ENCODE data around the gene TOR1AIP2.

TOR1AIP2 gene

GRCh38 chr1:179794146-179794545, 83.5 kb downstream of the TOR1AIP2 start:
- Histone ChIP-seq H3K36me3 (ENCODE audit: control insufficient read depth, insufficient read depth, low read length) (no peaks in the 10 kb centered on the region), H3K4me2 (ENCODE audit: low read length) (no peak overlapping the region), H3K4me1 (no peaks in the 10 kb centered on the region), H3K9ac (no peak overlapping the region), H3K27ac (no peak overlapping the region), H3K79me2 (no peaks in the 10 kb centered on the region), H3K27me3 (ENCODE audit: control insufficient read depth, insufficient read depth, low read length) (no peaks in the 10 kb centered on the region), H3K9me3 (ENCODE audit: control insufficient read depth, low read length) (no peaks in the 10 kb centered on the region), H2AFZ (no peak overlapping the region), H3K4me3 (ENCODE audit: low read depth, low read length) (no peak overlapping the region)
- TF ChIP-seq CTCF (IDR thresholded peaks at IDR 0.05), result no peak

GRCh38 chr1:179793281-179793680, 84.3 kb downstream of the TOR1AIP2 start:
- no peak for TF ChIP-seq CTCF (IDR thresholded peaks at IDR 0.05)
- no peak overlapping the region for H3K27ac ChIP-seq
- H3K79me2 ChIP-seq, result no peaks in the 10 kb centered on the region
- no peaks in the 10 kb centered on the region for H3K36me3 ChIP-seq (ENCODE audit: control insufficient read depth, insufficient read depth, low read length)
- H3K9ac ChIP-seq, result no peak overlapping the region
- H2AFZ ChIP-seq, result no peak overlapping the region
- H3K9me3 ChIP-seq (ENCODE audit: control insufficient read depth, low read length), result no peaks in the 10 kb centered on the region
- no peak overlapping the region for H3K4me2 ChIP-seq (ENCODE audit: low read length)
- H3K4me1 ChIP-seq, result no peaks in the 10 kb centered on the region
- no peak overlapping the region for H3K4me3 ChIP-seq (ENCODE audit: low read depth, low read length)
- H3K27me3 ChIP-seq (ENCODE audit: control insufficient read depth, insufficient read depth, low read length), result no peaks in the 10 kb centered on the region

Measured in parathyroid adenoma (tissue), 2 donors.